NCI-H1417 treated with DMSO at 0.1 percent for 48 hours (cell line): ENCODE measurements around the gene PLCD1.
"Not testable (repeated sequence)": the region's sequence is repeated elsewhere in the genome, so short reads cannot be mapped to it uniquely, and the experiment has no call there.

ENCODE experiments used
- DNase-seq: peaks from one replicate; lab custom pipeline; 2025; lab: John Stamatoyannopoulos, UW

PLCD1 gene

GRCh38 chr3:38036906-38037305, 7.5 kb upstream of the PLCD1 start:
- DNase-seq = no peak

- DNase-seq = no peak
These were observed 6.8 kb upstream of the PLCD1 start for GRCh38 chr3:38036286-38036685.

GRCh38 chr3:38034335-38034734, 4.9 kb upstream of the PLCD1 start:
- not testable (repeated sequence) for DNase-seq

- DNase-seq = not testable (repeated sequence)
These were observed 4.1 kb upstream of the PLCD1 start for GRCh38 chr3:38033586-38033985.

GRCh38 chr3:38032328-38032865, 3.0 kb upstream of the PLCD1 start:
- DNase-seq = no peak

GRCh38 chr3:38031022-38031994, 1.9 kb upstream of the PLCD1 start:
- no peak for DNase-seq

- no peak for DNase-seq
These were observed 932 bp upstream of the PLCD1 start for GRCh38 chr3:38030126-38031021.

GRCh38 chr3:38028621-38029361, 651 bp downstream of the PLCD1 start:
- no peak for DNase-seq

GRCh38 chr3:38027466-38028465, 1.7 kb downstream of the PLCD1 start:
- no peak for DNase-seq

GRCh38 chr3:38026856-38027255, 2.6 kb downstream of the PLCD1 start:
- DNase-seq = no peak

GRCh38 chr3:38022896-38023709, 6.3 kb downstream of the PLCD1 start:
- no peak for DNase-seq

- DNase-seq = no peak
These were observed 7.1 kb downstream of the PLCD1 start for GRCh38 chr3:38022301-38022700.

- DNase-seq = no peak
These were observed 8.2 kb downstream of the PLCD1 start for GRCh38 chr3:38021196-38021595.

GRCh38 chr3:38020342-38020726, 9.1 kb downstream of the PLCD1 start:
- DNase-seq = no peak

- DNase-seq = no peak
These were observed 9.6 kb downstream of the PLCD1 start for GRCh38 chr3:38019658-38020341.

- no peak for DNase-seq
These were observed 10.9 kb downstream of the PLCD1 start for GRCh38 chr3:38018296-38019266.

GRCh38 chr3:38017445-38018295, 11.8 kb downstream of the PLCD1 start:
- no peak for DNase-seq
